GM21390 (cell line): Measurements from ENCODE around the gene TRAK1.
"Not testable (repeated sequence)": the region's sequence is repeated elsewhere in the genome, so short reads cannot be mapped to it uniquely, and the experiment has no call there.

Experiments
- ATAC-seq: cut with Tn5 transposase; IDR thresholded peaks from one replicate; pipeline ENCODE4 v1.9.1; 2021; ENCODE audit not compliant: unreplicated experiment

Gene TRAK1

GRCh38 chr3:42095540-42095939 is 4.4 kb downstream of the TRAK1 start:
- no peak for ATAC-seq

GRCh38 chr3:42096796-42097565 is 5.8 kb downstream of the TRAK1 start:
- ATAC-seq = no peak

GRCh38 chr3:42097566-42097946 is 6.4 kb downstream of the TRAK1 start:
- no peak for ATAC-seq

- ATAC-seq = no peak
Observed at GRCh38 chr3:42098171-42098570, 7.0 kb downstream of the TRAK1 start.

- peak; percentile 22 for ATAC-seq
Observed at GRCh38 chr3:42099020-42099765, 8.0 kb downstream of the TRAK1 start.

GRCh38 chr3:42101048-42101447 is 9.9 kb downstream of the TRAK1 start:
- ATAC-seq = no peak

- no peak for ATAC-seq
Observed at GRCh38 chr3:42101481-42101880, 10.3 kb downstream of the TRAK1 start.

- ATAC-seq = no peak
Observed at GRCh38 chr3:42102571-42102970, 11.4 kb downstream of the TRAK1 start.

- ATAC-seq = not testable (repeated sequence)
Observed at GRCh38 chr3:42103921-42104665, 12.9 kb downstream of the TRAK1 start.

- not testable (repeated sequence) for ATAC-seq
Observed at GRCh38 chr3:42105994-42106393, 14.8 kb downstream of the TRAK1 start.

GRCh38 chr3:42106646-42107045 is 15.5 kb downstream of the TRAK1 start:
- ATAC-seq = no peak

- ATAC-seq = no peak
Observed at GRCh38 chr3:42110631-42111030, 19.5 kb downstream of the TRAK1 start.

GRCh38 chr3:42114130-42114725 is 23.1 kb downstream of the TRAK1 start:
- ATAC-seq = no peak

- no peak for ATAC-seq
Observed at GRCh38 chr3:42115215-42115614, 24.1 kb downstream of the TRAK1 start.

- ATAC-seq = no peak
Observed at GRCh38 chr3:42115946-42116345, 24.8 kb downstream of the TRAK1 start.

GRCh38 chr3:42116466-42116865 is 25.3 kb downstream of the TRAK1 start:
- no peak for ATAC-seq

- no peak for ATAC-seq
Observed at GRCh38 chr3:42117175-42118008, 26.2 kb downstream of the TRAK1 start.

- peak; percentile 64 for ATAC-seq
Observed at GRCh38 chr3:42118762-42119361, 27.7 kb downstream of the TRAK1 start.

- no peak for ATAC-seq
Observed at GRCh38 chr3:42119561-42120355, 28.6 kb downstream of the TRAK1 start.
